ENCODE data around the gene CNGA1.
"Not testable (repeated sequence)": the region's sequence is repeated elsewhere in the genome, so short reads cannot be mapped to it uniquely, and the experiment has no call there.

CNGA1 gene

DNA sequence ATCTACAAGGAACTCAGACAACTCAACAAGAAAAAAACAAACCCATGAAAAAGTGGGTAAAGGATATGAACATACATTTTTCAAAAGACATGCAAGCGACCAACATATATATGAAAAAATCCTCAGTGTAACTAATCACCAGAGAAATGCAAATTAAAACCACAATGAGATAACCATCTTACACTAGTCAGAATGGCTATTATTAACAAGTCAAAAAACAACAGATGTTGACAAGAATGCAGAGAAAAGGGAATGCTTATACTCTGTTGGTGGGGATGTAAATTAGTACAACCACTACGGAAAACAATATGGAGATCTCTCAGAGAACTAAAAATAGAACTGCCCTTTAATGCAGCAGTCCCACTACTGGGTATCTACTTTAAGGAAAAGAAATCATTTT lies 12.2 kb upstream of the CNGA1 start:
- DNase-seq: no peak

DNA sequence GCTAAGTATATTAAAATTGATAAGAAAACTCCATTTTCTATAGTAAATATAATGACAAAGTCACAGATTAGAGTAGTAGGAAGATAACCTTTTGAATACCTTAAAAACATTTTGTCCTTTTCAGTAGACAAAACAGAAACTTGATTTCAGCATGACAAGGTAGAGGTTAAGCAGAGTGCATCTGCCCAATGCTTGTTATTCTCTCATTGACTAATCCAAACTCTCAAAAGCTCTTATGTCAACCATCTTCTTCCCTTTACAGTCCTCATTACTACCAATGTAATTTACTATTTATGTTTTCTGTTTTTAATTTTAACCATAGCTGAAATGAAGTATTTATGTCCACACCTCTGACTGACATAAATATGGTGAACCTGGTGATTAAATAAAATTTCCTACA lies 11.2 kb upstream of the CNGA1 start:
- DNase-seq: no peak

DNA sequence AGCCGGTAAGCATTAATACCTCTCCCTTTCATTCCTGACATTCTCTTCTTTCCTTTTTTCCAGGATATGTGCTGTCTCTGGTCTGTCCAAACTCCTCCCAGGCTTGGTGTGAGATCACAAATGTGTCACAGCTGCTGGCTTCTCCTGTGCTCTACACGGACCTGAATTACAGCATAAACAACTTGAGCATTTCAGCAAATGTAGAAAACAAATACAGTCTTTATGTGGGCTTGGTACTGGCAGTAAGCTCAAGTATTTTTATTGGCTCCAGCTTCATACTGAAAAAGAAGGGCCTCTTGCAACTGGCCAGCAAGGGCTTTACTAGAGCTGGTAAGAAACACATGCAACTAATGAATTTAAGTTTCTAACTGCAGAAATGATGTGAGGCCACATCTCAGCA lies 8.5 kb upstream of the CNGA1 start:
- no peak for DNase-seq

DNA sequence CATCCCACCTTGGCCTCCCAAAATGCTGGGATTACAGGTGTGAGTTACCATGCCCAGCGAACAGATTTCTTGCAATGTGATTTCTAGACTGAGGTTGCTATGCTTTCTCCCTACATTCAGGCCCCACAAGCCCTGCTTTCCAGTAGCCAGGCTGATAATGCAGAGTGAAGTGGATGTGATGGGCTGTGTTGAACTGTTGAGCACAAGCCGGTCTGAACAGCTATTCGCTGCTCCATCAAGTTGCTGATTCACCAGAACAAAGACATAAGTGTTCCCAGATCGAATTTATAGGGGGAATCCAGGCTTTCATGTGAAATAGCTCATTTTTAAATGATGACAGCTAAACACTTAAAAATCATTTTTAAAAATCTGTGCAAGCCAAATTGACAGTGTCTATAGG lies 8.0 kb upstream of the CNGA1 start:
- DNase-seq: no peak

DNA sequence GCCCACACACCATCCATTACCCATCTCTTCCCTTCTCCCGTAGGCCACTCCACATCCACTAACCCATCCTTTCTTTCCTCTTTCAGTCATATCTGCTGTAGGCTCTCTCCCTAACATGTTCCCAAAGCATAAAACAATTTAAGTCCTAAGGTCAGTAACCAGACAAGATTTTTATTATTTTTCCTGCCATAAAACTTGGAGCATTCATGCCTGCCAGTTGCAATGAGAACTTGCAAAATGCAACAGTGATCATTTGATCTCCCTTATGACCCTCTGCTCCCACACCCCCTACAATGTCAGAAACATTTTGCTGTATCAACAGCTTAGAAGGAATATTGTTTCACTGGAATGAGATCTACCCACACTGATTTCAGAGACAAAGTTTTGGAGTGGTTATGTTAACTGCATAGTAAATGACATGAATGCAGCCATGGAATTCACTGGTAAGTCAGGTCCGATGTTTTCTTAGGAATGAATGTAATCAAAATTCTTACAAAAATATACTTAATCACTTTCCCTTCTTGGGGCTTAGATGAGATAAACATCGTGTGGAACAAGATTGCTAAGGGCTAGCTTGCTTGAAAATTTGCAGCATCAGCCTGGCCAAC lies 5.8 kb upstream of the CNGA1 start:
- no peak for DNase-seq

DNA sequence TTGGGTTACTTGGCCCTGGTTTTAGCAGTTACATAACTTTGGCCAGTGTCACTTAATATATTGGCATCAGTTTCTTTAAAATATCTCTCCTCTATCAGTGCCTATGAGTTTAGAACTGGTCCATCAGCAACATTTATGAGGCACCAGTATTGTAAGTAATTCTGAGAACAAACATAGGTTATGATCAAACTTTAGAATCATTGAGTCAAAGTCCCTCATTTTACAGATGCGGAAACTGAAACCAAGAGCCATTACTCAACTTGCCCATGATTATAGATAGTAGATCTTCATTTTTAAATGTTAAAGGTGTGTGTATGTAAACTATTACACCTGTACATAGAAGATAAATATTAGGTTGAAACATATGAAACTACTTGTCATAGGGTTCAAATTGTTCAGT lies 4.6 kb upstream of the CNGA1 start:
- DNase-seq: no peak

DNA sequence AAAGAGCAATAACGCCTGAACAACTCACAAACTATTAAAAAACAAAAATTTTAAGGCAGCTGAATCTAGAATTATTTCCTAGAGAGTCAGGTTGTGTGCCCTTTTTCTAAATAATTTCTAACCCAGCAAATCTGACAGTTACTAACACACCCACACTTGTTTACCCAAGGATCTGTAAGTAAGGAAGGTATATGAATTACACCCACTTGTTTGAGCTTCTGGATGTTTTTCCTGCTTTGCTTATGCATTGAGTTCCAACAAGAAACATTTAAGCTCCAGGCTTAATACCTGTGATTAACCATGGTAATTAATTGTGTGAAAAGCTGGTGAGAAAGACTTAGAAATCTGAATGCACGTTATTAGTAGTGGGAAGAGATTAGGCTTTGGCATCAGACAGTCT lies 1.6 kb upstream of the CNGA1 start:
- DNase-seq: no peak

DNA sequence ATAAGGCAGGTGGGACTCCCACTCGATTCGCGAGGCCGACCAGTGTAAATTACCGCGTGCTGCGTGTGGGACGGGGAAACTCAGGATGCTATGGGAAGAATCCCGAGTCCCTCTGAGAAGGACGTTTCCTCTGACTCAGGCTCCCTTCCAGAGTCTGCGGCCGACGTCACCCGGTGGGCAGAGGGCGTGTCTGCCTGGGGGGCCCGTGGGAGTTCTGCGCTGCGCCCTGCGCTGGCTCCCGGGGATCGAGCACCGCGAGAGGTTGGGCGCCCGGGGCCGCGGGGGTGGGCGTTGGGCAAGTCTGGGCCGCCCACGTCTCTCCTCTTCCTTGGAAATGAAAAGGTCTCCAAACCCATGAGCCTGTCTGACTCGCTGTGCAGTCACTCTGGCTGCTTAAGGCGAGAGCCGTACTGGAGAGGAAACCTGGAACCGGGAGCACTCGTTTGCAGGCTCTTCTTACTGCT lies 659 bp upstream of the CNGA1 start:
- no peak for DNase-seq

DNA sequence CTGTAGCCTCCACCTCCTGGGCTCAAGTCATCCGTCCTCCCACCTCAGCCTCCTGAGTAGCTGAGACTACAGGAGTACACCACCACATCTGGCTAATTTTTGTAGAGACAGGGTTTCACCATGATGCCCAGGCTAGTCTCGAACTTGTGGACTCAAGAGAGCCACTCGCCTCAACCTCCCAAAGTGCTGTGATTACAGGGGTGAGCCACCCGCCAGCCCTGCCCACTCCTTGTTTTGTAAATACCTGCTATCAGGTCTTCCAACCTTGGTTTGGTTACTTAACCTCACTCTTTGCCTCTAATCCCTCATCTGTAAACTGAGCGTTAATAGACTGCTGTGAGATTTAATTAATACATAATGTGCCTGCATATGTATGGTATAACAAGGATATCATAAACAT lies 803 bp downstream of the CNGA1 start:
- DNase-seq: no peak

DNA sequence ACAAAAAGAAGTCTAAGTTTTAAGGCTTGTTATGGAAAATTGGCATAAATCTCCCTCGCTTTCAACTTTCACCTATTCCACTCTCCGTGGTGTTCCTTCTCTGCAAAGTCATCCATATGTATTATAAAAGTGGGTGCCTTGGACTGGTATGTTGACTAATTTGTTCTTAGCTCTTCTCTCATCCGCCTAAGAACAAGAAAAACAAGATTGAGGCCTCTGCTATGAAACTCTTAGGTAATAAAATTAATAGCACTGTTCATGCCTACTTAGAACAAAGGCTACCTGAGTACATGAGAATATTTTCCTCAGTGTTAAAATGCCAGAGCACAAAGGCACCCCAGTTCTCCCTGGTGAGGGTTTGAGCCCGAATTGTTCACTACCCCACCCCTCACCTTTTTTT lies 1.3 kb downstream of the CNGA1 start:
- DNase-seq: no peak

DNA sequence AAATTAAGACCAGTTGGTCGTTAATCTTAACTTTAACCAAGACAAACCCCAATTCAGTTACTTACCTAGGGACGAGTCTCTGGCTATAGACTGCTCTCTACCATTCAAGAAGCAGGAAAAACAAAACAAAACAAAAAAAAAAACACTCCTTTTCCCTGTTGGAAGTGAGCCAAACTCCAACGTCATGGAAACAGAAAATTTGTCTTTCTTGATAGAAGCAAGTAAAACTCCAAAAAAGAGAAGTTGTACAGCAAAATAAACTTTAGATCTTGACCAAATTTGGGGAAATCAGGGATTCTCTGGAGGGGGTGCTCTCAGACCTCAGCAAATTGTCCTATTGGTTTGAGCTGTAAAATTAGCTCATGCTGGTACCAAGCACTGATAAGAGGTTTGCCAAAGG lies 3.7 kb downstream of the CNGA1 start:
- no peak for DNase-seq

DNA sequence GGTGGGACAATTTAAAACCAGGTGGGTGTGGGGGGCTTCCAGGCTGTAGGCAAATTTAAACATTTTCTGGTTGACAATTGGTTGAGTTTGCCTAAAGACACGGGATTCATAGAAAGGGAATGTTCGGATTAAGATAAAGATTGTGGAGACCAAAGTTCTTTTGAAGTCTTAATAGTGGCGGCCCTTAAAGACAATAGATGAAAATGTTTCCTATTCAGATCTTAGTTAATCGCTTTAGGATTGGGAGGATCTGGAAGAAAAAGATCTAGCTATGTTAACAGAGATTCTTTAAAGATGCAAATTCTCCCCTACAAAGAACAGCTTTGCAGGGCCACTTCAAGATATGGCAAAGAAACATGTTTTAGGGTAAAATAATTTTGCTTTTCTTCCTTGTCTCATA lies 4.8 kb downstream of the CNGA1 start:
- no peak for DNase-seq

DNA sequence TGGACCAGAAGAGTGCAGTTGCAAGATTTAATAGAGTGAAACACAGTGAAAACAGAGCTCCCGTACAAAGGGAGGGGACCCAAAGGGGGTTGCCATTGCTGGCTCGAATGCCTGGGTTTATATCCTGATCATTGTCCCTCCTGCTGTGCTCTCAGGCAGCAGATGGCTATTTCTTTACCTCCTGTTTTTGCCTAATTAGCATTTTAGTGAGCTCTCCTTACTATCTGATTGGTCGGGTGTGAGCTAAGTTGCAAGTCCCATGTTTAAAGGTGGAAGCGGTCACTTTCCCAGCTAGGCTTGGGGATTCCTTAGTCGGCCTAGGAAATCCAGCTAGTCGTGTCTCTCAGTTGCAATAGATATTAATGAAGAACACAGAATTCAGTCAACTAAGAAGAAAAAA lies 5.6 kb downstream of the CNGA1 start:
- not testable (repeated sequence) for DNase-seq

DNA sequence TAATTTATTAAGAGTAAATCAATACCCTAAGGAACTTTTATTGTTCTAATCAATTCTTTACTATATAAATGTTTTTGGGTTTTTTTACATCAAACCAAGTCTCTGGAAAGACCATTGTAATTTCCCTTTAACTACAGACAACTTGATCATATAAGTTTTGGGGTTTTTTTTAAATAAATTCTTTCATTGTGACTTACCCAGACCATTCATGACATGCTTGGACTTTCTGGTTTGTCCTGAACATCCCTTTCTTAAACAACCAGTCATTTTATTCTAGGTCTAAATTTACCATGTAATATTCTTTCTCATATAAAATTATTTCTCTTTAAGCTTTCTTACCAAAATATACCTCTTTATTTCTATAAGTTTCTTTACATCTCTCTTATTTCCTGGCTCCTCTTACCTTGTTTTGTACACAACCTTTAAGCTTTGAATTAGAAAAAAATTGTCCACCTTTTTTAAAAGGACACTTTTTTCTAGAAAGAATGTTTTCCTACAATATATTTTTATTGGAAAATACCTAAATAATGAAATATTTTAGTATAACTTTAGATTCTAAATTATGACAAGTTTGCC lies 8.4 kb downstream of the CNGA1 start:
- no peak for DNase-seq

DNA sequence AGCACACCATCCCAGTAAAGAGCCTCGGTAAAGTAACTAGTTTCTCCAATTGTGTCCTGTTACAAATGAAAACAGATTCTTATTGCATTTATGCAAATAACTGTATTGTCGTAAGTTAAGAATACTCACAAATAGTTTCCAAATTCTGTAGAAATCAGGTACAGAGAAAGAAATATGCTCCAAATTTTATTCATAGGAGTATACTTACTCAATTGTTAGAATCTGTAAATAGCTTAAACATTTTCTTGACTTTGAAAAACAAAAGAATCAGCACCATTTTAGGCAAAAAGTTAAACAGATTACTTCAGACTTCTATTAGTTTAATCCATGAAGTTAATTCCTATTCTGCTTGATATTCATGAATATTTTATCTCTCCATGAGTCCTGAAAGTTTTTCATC lies 10.7 kb downstream of the CNGA1 start:
- DNase-seq: no peak

DNA sequence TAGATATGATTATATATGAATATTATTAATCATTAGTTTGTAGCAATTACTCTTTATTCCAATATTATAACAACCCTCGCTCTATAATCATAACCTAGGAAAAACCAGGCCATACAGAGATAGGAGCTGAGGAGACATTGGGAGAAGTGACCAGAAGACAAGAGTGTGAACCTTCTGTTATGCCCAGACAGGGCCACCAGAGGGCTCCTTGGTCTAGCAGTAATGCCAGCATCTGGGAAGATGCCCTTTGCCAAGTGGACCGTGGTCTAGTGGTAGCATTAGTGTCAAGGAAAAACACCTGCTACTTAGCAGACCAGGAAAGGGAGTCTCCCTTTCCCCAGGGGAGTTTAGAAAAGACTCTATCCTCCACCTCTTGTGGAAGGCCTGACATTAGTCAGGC lies 12.9 kb downstream of the CNGA1 start:
- not testable (repeated sequence) for DNase-seq

DNA sequence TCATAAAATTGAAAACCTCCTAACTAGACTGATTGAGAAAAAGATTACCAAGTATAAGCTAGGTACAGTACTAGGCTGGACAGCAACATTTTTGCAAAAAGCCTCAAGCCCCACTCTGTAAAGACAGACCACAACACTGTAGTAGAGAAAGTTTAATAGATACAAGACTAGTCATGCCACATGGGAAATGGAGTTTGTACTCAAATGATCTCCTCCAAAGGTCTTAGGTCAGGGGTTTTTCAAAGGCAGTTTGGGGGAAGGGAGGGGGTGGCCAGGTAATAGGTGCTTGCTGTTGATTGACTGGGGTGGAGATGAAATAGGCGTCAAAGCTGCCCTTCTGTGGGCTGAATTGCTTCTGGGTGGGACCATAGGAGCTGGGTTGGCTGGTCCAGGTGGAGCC lies 14.2 kb downstream of the CNGA1 start:
- no peak for DNase-seq

DNA sequence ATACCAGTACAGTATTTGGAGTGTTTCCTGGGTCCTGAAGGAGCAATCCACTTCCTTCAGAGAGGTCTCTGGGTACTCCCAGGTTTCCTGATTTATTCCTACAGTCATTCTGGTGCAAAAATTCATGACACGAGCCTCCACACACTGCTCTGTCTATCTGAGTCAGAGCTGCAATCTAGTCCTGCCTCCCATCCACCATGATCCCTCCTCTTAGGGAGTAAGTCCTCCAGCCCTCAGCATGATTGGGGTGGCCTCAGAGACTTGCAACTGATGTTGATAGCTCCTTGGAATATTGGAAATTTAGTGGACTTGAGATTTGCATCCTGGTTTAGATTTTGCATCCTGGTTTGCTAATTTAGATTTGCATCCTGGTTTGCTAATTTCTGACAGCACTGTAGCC lies 20.5 kb downstream of the CNGA1 start:
- DNase-seq: no peak

DNA sequence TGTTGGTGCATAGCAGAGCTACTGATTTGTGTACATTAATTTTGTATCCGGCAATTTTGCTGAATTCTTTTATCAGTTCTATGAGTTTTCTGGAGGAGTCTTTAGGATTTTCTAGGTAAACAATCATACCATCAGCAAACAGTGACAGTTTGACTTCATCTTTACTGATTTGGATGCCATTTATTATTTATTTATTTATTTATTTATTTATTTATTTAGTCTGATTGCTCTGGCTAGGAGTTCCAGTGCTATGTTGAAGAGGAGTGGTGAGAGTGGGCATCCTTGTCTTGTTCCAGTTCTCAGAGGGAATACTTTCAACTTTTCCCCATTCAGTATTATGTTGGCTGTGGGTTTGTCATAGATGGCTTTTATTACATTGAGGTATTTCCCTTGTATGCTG lies 24.0 kb downstream of the CNGA1 start:
- DNase-seq: not testable (repeated sequence)

DNA sequence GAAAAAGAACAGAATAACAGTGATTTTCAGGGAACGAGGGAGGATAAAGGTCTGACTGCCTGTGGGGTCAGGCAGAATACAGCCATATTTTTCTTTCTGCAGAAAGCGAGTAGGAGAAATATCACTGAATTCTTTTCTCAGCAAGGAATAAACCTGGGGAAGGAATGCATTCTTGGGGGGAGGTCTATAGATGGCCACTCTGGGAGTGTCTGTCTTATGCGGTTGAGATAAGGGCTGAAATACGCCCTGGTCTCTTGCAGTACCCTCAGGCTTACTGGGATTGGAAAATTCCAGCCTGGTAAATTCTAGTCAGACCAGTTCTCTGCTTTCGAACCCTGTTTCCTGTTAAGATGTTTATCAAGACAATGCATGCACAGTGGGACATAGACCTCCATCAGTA lies 26.3 kb downstream of the CNGA1 start:
- no peak for DNase-seq

DNA sequence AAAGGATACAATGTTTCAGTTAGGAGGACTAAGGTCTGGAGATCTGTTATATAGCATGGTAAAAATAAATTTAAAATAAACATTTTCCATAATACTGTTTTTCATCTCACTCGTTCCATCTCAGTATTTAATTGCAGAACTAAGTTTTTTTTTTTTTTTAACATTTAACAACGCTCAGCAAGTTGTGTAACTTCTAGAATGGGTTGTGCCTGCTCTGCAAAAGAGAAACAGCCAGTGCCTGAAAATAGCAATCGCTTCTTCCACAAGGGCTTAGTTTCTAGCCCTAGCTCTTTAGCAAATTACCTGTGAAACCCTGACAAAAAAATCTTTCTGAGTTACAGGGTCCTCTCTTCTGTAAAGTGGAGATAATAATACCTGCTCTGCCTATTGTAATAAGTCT lies 41.9 kb downstream of the CNGA1 start:
- DNase-seq: no peak

DNA sequence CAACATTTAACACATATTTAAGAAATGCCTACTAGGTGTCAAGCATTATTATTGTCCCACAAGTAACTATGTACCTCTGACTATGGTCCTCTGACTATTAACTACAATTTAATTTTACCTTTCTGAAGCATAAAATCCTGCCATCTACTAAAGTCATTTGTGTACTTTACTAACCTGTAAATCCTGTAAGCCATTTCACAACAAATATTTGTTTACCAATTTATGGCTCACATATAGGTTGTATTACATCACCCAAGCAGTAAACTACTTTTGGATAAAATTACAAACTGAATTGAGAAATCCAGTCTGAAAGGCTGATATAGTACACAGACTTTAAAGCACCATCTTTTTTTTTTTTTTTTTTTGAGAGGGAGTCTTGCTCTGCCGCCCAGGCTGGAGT lies 43.8 kb downstream of the CNGA1 start:
- no peak for DNase-seq

DNA sequence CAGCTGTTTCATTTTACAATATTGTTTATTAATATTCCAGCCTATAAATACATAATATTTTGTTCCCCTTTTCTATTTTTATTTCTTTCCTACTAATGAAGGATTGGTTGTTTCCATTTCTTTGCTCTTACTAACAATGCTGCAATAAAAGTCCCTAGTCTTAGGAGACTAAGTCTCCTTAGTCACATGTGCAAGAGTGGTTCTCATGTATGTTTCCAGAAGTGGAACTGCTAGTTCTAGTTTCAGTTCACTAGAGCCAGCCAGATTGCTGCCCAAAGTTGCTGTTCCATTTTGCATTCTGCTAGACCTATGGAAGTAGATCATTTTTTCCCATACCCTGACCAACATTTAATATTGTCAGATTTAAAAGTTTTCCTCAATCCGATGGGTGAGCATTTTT lies 44.3 kb downstream of the CNGA1 start:
- DNase-seq: no peak

DNA sequence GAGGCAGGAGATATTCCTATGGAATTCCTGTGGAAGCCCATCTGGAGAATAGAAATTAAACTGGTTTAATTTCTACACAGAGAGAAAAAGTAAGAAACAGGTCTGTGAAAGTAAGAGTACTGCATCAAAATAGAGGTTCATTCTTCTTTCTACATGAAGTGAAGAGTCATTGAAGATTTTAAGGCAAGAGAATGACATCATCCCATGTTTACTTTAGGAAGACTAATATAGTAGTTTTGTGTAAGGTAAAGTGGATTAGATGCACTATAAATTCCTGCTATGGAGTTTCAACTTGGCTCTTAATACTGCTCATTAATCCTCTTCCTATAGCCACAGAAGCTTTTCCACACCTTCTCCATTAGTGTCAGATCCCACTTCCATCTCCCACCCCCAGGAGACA lies 47.6 kb downstream of the CNGA1 start:
- no peak for DNase-seq

DNA sequence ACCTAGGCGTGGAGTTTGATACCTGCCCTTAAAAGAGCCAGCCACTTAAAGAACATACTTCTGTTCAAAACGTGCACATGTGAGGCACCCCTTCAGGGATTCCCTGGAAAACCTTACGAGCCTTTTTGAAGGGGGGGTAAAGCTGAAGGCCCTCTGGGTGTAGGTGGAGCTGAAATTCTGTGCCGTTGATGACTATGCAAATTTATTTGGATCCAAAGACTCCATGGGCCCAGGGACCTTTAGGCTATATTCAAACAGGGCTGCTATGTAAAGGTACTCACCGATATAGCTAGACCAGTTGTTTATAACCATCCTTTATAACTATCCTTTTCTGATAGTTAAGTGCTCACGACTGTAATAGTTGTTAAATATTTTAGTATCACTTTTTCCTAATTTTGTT lies 61.8 kb downstream of the CNGA1 start:
- DNase-seq: no peak

DNA sequence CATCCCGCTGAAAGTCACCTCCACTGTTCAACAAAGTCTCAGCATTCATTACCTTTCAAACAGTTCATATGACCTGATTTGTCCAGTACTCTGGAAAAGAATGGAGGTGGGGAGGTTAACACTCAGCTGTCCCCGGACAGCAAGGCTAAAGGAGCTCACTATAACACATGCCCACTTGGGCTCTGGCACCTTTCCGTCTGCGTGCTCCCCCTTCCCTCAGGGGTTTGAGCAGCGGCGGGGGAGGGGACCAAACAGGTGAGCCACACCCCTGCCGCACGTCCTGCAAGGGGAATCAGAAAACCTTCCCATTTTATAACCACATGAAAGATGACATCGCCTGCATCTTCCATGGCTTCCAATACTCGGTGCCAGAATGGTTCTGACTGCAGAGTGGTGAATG lies 62.2 kb downstream of the CNGA1 start:
- no peak for DNase-seq
